GM19463 (cell line): ENCODE data around the gene SEC61B.
"Not testable (repeated sequence)": the region's sequence is repeated elsewhere in the genome, so short reads cannot be mapped to it uniquely, and the experiment has no call there.

Experiments used
- ATAC-seq: cut with Tn5 transposase; IDR thresholded peaks from one replicate; pipeline ENCODE4 v1.9.1; 2021; ENCODE audit warnings: mild to moderate bottlenecking, moderate library complexity; ENCODE audit not compliant: unreplicated experiment

Gene SEC61B

GRCh38 chr9:99235926-99236634 lies 14.0 kb downstream of the SEC61B start:
- ATAC-seq: peak; percentile 95

GRCh38 chr9:99237356-99237755 lies 15.3 kb downstream of the SEC61B start:
- no peak for ATAC-seq

GRCh38 chr9:99237849-99238248 lies 15.8 kb downstream of the SEC61B start:
- ATAC-seq: not testable (repeated sequence)

GRCh38 chr9:99238331-99238730 lies 16.2 kb downstream of the SEC61B start:
- ATAC-seq: no peak

GRCh38 chr9:99239341-99240060 lies 17.4 kb downstream of the SEC61B start:
- no peak for ATAC-seq

GRCh38 chr9:99241106-99241505 lies 19.0 kb downstream of the SEC61B start:
- no peak for ATAC-seq

GRCh38 chr9:99244344-99245260 lies 22.5 kb downstream of the SEC61B start:
- ATAC-seq: peak; percentile 92

GRCh38 chr9:99249619-99250018 lies 27.5 kb downstream of the SEC61B start:
- ATAC-seq: no peak

GRCh38 chr9:99251157-99251556 lies 29.1 kb downstream of the SEC61B start:
- ATAC-seq: no peak

- peak; percentile 40 for ATAC-seq
Measured at GRCh38 chr9:99253134-99253533, 31.1 kb downstream of the SEC61B start.

- ATAC-seq: peak; percentile 82
Measured at GRCh38 chr9:99253772-99254431, 31.8 kb downstream of the SEC61B start.

- ATAC-seq: no peak
Measured at GRCh38 chr9:99255651-99256050, 33.6 kb downstream of the SEC61B start.

GRCh38 chr9:99257723-99258389 lies 35.8 kb downstream of the SEC61B start:
- no peak for ATAC-seq

- no peak for ATAC-seq
Measured at GRCh38 chr9:99259231-99259918, 37.3 kb downstream of the SEC61B start.

GRCh38 chr9:99261923-99262322 lies 39.8 kb downstream of the SEC61B start:
- no peak for ATAC-seq

GRCh38 chr9:99262949-99263418 lies 40.9 kb downstream of the SEC61B start:
- peak; percentile 64 for ATAC-seq

GRCh38 chr9:99264070-99264680 lies 42.1 kb downstream of the SEC61B start:
- no peak for ATAC-seq

GRCh38 chr9:99265691-99266090 lies 43.6 kb downstream of the SEC61B start:
- no peak for ATAC-seq
